ENCODE data around the gene IRX6. TPM values are rescaled to one million over a fixed set of nuclear protein-coding genes. Genes with fewer than 3 reads are reported as not detected.

IRX6 gene
- total RNA-seq (2014; rRNA removed; shearing (Covaris generic)) (not detected in 2 replicates), polyA plus RNA-seq (2016; fragmentation: Nextera tagmentation; extraction: Ambion mirVana) (not detected in 2 replicates)

GRCh38 chr16:55323637-55324271 lies at the start of gene IRX6:
Gene IRX6, plus strand, starts transcription at chr16:55324203. Its CDS starts 889 bp downstream, at chr16:55325092.
- TF ChIP-seq EZH2phosphoT487 (IDR thresholded peaks at IDR 0.05; ENCODE audit: insufficient read depth, low read depth), result no peak
- no peak for TF ChIP-seq EZH2 (IDR thresholded peaks at IDR 0.05; ENCODE audit: insufficient read depth, poor library complexity, severe bottlenecking)
- H3K4me1 ChIP-seq (ENCODE audit: insufficient read depth), result no peaks in the 10 kb centered on the region
- 2 to 4% methylated on average over 33 to 41 of the region's 49 CpGs for WGBS, 2 experiments (ENCODE audit: low coverage in 1 of 2, low lambda C conversion rate in 2 of 2, missing lambda C conversion rate in 2 of 2)
- in situ Hi-C loops (cut with MboI), result no loop called here
- H3K9me2 ChIP-seq (ENCODE audit: insufficient read depth), result no peaks in the 10 kb centered on the region
- no peaks in the 10 kb centered on the region for H4K20me1 ChIP-seq (ENCODE audit: insufficient read depth)
- H3K79me2 ChIP-seq (ENCODE audit: insufficient read depth), result no peaks in the 10 kb centered on the region
- H3F3A ChIP-seq (ENCODE audit: insufficient read depth), result no peaks in the 10 kb centered on the region
- H3K9me3 ChIP-seq (ENCODE audit: low read depth), result no peaks in the 10 kb centered on the region
- no peak within 1 kb of the TSS for H3K9ac ChIP-seq
- no peak within 1 kb of the TSS for H3K4me2 ChIP-seq (ENCODE audit: unreplicated experiment)
- peak; percentile 53 for DNase-seq
- peaks cover 61% of the 10 kb centered on the region for H3K27me3 ChIP-seq (replicated peaks; ENCODE audit: insufficient read depth)
- no peak within 1 kb of the TSS for H3K4me3 ChIP-seq
- no peaks in the 10 kb centered on the region for H3K36me3 ChIP-seq (ENCODE audit: low read depth)
- no peak within 1 kb of the TSS for H3K27ac ChIP-seq
- H2AFZ ChIP-seq, result no peak within 1 kb of the TSS

- H3K9me2 ChIP-seq (ENCODE audit: insufficient read depth), result no peaks in the 10 kb centered on the region
Measured at GRCh38 chr16:55274391-55274790, 49.6 kb upstream of the IRX6 start.

GRCh38 chr16:55275167-55275566 lies 48.8 kb upstream of the IRX6 start:
- Histone ChIP-seq H3K9me2 (ENCODE audit: insufficient read depth) (no peaks in the 10 kb centered on the region), H2AFZ (no peak overlapping the region), H3K4me1 (ENCODE audit: insufficient read depth) (0 out of 2 replicates have a peak, but pooled peaks cover 1% of the 10 kb centered on the region), H3F3A (ENCODE audit: insufficient read depth) (no peaks in the 10 kb centered on the region), H3K27ac (no peak overlapping the region), H3K4me3 (no peak overlapping the region), H4K20me1 (ENCODE audit: insufficient read depth) (no peaks in the 10 kb centered on the region), H3K79me2 (ENCODE audit: insufficient read depth) (no peaks in the 10 kb centered on the region), H3K9me3 (ENCODE audit: low read depth) (no peaks in the 10 kb centered on the region), H3K4me2 (ENCODE audit: unreplicated experiment) (no peak overlapping the region), H3K9ac (no peak overlapping the region), H3K36me3 (ENCODE audit: low read depth) (no peaks in the 10 kb centered on the region), H3K27me3 (replicated peaks; ENCODE audit: insufficient read depth) (no peaks in the 10 kb centered on the region)
- no peak for TF ChIP-seq EZH2 (IDR thresholded peaks at IDR 0.05; ENCODE audit: insufficient read depth, poor library complexity, severe bottlenecking)
- no peak for TF ChIP-seq EZH2phosphoT487 (IDR thresholded peaks at IDR 0.05; ENCODE audit: insufficient read depth, low read depth)
- DNase-seq, result no peak
- in situ Hi-C loops (cut with MboI), result no loop called here
- 49 to 65% methylated on average over 3 of the region's 3 CpGs for WGBS, 2 experiments (ENCODE audit: low coverage in 1 of 2, low lambda C conversion rate in 2 of 2, missing lambda C conversion rate in 2 of 2)

More at GRCh38 chr16:55274391-55274790, 49.6 kb upstream of the IRX6 start:
- WGBS, 2 experiments (ENCODE audit: low coverage in 1 of 2, low lambda C conversion rate in 2 of 2, missing lambda C conversion rate in 2 of 2), result 44 to 50% methylated on average over 5 of the region's 5 CpGs
- no peak overlapping the region for H3K27ac ChIP-seq
- TF ChIP-seq EZH2 (IDR thresholded peaks at IDR 0.05; ENCODE audit: insufficient read depth, poor library complexity, severe bottlenecking), result no peak
- no peak for TF ChIP-seq EZH2phosphoT487 (IDR thresholded peaks at IDR 0.05; ENCODE audit: insufficient read depth, low read depth)
- H3F3A ChIP-seq (ENCODE audit: insufficient read depth), result no peaks in the 10 kb centered on the region
- H2AFZ ChIP-seq, result no peak overlapping the region
- DNase-seq, result no peak
- H4K20me1 ChIP-seq (ENCODE audit: insufficient read depth), result no peaks in the 10 kb centered on the region
- H3K4me2 ChIP-seq (ENCODE audit: unreplicated experiment), result no peak overlapping the region
- no peaks in the 10 kb centered on the region for H3K27me3 ChIP-seq (replicated peaks; ENCODE audit: insufficient read depth)
- no peaks in the 10 kb centered on the region for H3K9me3 ChIP-seq (ENCODE audit: low read depth)
- H3K36me3 ChIP-seq (ENCODE audit: low read depth), result no peaks in the 10 kb centered on the region
- no peaks in the 10 kb centered on the region for H3K4me1 ChIP-seq (ENCODE audit: insufficient read depth)
- no peaks in the 10 kb centered on the region for H3K79me2 ChIP-seq (ENCODE audit: insufficient read depth)
- no peak overlapping the region for H3K9ac ChIP-seq
- in situ Hi-C loops (cut with MboI), result loop anchor here (25.0 kb wide), 1 partner anchor 1737 kb away; no protein-coding TSS in a partner anchor
- H3K4me3 ChIP-seq, result no peak overlapping the region

GRCh38 chr16:55275869-55276268 lies 48.1 kb upstream of the IRX6 start:
- no peak overlapping the region for H3K9ac ChIP-seq
- no peak overlapping the region for H3K4me3 ChIP-seq
- H2AFZ ChIP-seq, result no peak overlapping the region
- H3K4me1 ChIP-seq (ENCODE audit: insufficient read depth), result 0 out of 2 replicates have a peak, but pooled peaks cover 8% of the 10 kb centered on the region
- H3K9me2 ChIP-seq (ENCODE audit: insufficient read depth), result no peaks in the 10 kb centered on the region
- no peak overlapping the region for H3K4me2 ChIP-seq (ENCODE audit: unreplicated experiment)
- WGBS, 2 experiments (ENCODE audit: low coverage in 1 of 2, low lambda C conversion rate in 2 of 2, missing lambda C conversion rate in 2 of 2), result 64 to 73% methylated on average over 6 of the region's 6 CpGs
- no peak overlapping the region for H3K27ac ChIP-seq
- no peaks in the 10 kb centered on the region for H3K9me3 ChIP-seq (ENCODE audit: low read depth)
- no peaks in the 10 kb centered on the region for H3K79me2 ChIP-seq (ENCODE audit: insufficient read depth)
- no peaks in the 10 kb centered on the region for H3F3A ChIP-seq (ENCODE audit: insufficient read depth)
- TF ChIP-seq EZH2phosphoT487 (IDR thresholded peaks at IDR 0.05; ENCODE audit: insufficient read depth, low read depth) (no peak), EZH2 (IDR thresholded peaks at IDR 0.05; ENCODE audit: insufficient read depth, poor library complexity, severe bottlenecking) (no peak)
- no peaks in the 10 kb centered on the region for H4K20me1 ChIP-seq (ENCODE audit: insufficient read depth)
- H3K27me3 ChIP-seq (replicated peaks; ENCODE audit: insufficient read depth), result no peaks in the 10 kb centered on the region
- in situ Hi-C loops (cut with MboI), result no loop called here
- no peaks in the 10 kb centered on the region for H3K36me3 ChIP-seq (ENCODE audit: low read depth)
- DNase-seq, result no peak

Data from GM23248 (cell line).